Endothelial cell (in vitro differentiated cells): ENCODE data around the gene MB. TPM values are rescaled to one million over a fixed set of nuclear protein-coding genes. Genes with fewer than 3 reads are reported as not detected.

Experiments
- DNase-seq: peaks from one replicate; pipeline ENCODE4 v3.0.0; 2021; ENCODE audit warnings: low spot score
- H3K27ac Mint-ChIP-seq: one replicate; pipeline ENCODE4 v1.8.0; 2021; ENCODE audit warnings: mixed read lengths, inconsistent platforms; ENCODE audit not compliant: unreplicated experiment
- H3K27me3 Mint-ChIP-seq: one replicate; pipeline ENCODE4 v1.8.0; 2021; ENCODE audit warnings: mild to moderate bottlenecking, moderate library complexity, mixed read lengths, inconsistent platforms; ENCODE audit not compliant: unreplicated experiment
- H3K36me3 Mint-ChIP-seq: one replicate; pipeline ENCODE4 v1.8.0; 2021; ENCODE audit warnings: mild to moderate bottlenecking, low read depth, mixed read lengths, inconsistent platforms; ENCODE audit not compliant: unreplicated experiment
- H3K4me1 Mint-ChIP-seq: one replicate; pipeline ENCODE4 v1.8.0; 2021; ENCODE audit warnings: mild to moderate bottlenecking, mixed read lengths, inconsistent platforms; ENCODE audit not compliant: unreplicated experiment
- H3K4me3 Mint-ChIP-seq: one replicate; pipeline ENCODE4 v1.8.0; 2021; ENCODE audit warnings: mild to moderate bottlenecking, mixed read lengths, inconsistent platforms; ENCODE audit not compliant: unreplicated experiment
- H3K9me3 Mint-ChIP-seq: one replicate; pipeline ENCODE4 v1.8.0; 2021; ENCODE audit warnings: mixed read lengths, inconsistent platforms; ENCODE audit not compliant: unreplicated experiment
- CTCF ChIP-seq: fragments of 200-600 bp; sonication (generic); IDR thresholded peaks from one replicate; pipeline ENCODE4 v1.5.0; 2021; ENCODE audit warnings: antibody characterized with exemption; ENCODE audit not compliant: unreplicated experiment
- total RNA-seq: library from RNA; stranded (reverse); fragmentation: NEBNext Ultra II Directional; extraction: Animal tissue kit (Norgen Biotek cat#: 25700); gene quantifications from one replicate; pipeline ENCODE4 v1.2.1, GENCODE V29; 2021; ENCODE audit not compliant: unreplicated experiment

The MB gene
- total RNA-seq, 1 donor from 2014 or later: not detected

GRCh38 chr22:35648066-35649025, 31.2 kb upstream of the MB start, which contains the start of gene APOL6:
Gene APOL6, plus strand, starts transcription at chr22:35648446. Its CDS starts 7,980 bp downstream, at chr22:35656426.
- DNase-seq: no peak
- Mint-ChIP-seq H3K9me3 (no peaks in the 10 kb centered on the region), H3K36me3 (no peaks in the 10 kb centered on the region), H3K27ac (no peak within 1 kb of the TSS), H3K4me3 (no peak within 1 kb of the TSS), H3K27me3 (no peaks in the 10 kb centered on the region), H3K4me1 (peaks cover 5% of the 10 kb centered on the region)
- no peak for TF ChIP-seq CTCF

DNA sequence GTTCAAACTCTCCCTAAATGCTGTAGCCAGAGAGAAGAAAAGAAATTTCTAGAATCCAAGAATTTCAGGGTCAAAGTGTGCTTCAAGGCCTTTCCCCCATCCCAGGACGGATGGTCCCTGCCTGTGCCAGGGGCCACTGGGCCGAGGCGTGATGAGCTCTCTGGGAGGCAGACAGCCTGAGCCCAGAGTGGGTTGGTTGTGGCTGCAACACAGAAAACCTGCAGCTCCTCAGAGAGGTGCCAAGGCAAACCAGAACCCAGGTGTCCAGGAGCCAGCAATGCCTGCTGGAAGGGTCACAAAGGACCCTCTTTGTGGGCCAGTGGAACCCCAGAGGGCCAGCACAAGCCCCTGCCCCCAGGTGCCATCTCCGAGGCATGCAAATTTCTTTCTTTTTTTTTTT, 28.5 kb upstream of the MB start:
- Mint-ChIP-seq H3K4me3 (no peak overlapping the region), H3K36me3 (no peaks in the 10 kb centered on the region), H3K4me1 (peaks cover 5% of the 10 kb centered on the region), H3K9me3 (no peaks in the 10 kb centered on the region), H3K27ac (no peak overlapping the region), H3K27me3 (peaks cover 2% of the 10 kb centered on the region)
- no peak for TF ChIP-seq CTCF
- no peak for DNase-seq

DNA sequence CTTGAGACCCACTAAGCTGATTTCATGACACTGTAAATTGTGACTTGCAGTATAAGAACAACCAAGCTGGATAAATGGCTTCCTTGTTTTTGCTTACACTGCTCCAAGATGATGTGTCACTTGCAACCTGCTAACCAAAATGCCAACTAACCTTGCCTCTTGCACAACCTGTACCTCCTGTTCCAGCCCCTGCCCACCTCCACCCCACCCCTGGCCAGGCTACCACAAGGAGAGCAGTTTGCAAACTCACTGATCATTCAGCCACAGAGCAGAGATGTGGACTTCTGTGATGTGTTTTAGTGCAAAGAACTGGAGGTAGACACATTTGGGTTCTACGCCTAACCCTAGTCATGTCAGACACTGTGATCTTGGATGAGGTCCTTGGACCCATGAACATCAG, 26.9 kb upstream of the MB start:
- H3K4me3 Mint-ChIP-seq: no peak overlapping the region
- H3K9me3 Mint-ChIP-seq: no peaks in the 10 kb centered on the region
- peaks cover 5% of the 10 kb centered on the region for H3K4me1 Mint-ChIP-seq
- no peak for DNase-seq
- no peaks in the 10 kb centered on the region for H3K36me3 Mint-ChIP-seq
- no peak overlapping the region for H3K27ac Mint-ChIP-seq
- TF ChIP-seq CTCF: no peak
- H3K27me3 Mint-ChIP-seq: peaks cover 2% of the 10 kb centered on the region

- TF ChIP-seq CTCF: no peak
- H3K4me3 Mint-ChIP-seq: no peak overlapping the region
- H3K9me3 Mint-ChIP-seq: no peaks in the 10 kb centered on the region
- no peak for DNase-seq
- no peaks in the 10 kb centered on the region for H3K4me1 Mint-ChIP-seq
- peaks cover 3% of the 10 kb centered on the region for H3K36me3 Mint-ChIP-seq
- peaks cover 3% of the 10 kb centered on the region for H3K27me3 Mint-ChIP-seq
- no peak overlapping the region for H3K27ac Mint-ChIP-seq
Observed at GRCh38 chr22:35642305-35642741, 25.2 kb upstream of the MB start.
